Chondrocyte (in vitro differentiated cells): ENCODE measurements around the gene BET1. TPM values are rescaled to one million over a fixed set of nuclear protein-coding genes. Genes with fewer than 3 reads are reported as not detected.

Experiments
- DNase-seq: peaks from one replicate; pipeline ENCODE4 v3.0.0; 2021; ENCODE audit warnings: mixed read lengths, low spot score
- H3K27ac Mint-ChIP-seq: one replicate; pipeline ENCODE4 v1.8.0; 2021; ENCODE audit warnings: mild to moderate bottlenecking, moderate library complexity, mixed read lengths; ENCODE audit not compliant: unreplicated experiment
- H3K27me3 Mint-ChIP-seq: 2 replicates; pipeline ENCODE4 v1.8.0; 2021; ENCODE audit warnings: low read depth, mixed read lengths
- H3K36me3 Mint-ChIP-seq: 2 replicates; pipeline ENCODE4 v1.8.0; 2021; ENCODE audit warnings: low read depth, mixed read lengths
- H3K4me1 Mint-ChIP-seq: 2 replicates; pipeline ENCODE4 v1.8.0; 2021; ENCODE audit warnings: low read depth, mild to moderate bottlenecking, mixed read lengths
- H3K4me3 Mint-ChIP-seq: one replicate; pipeline ENCODE4 v1.8.0; 2021; ENCODE audit warnings: mild to moderate bottlenecking, moderate library complexity, mixed read lengths; ENCODE audit not compliant: unreplicated experiment
- H3K9me3 Mint-ChIP-seq: 2 replicates; pipeline ENCODE4 v1.8.0; 2021; ENCODE audit warnings: low read depth, mixed read lengths
- CTCF ChIP-seq: fragments of 200-600 bp; sonication (generic); IDR thresholded peaks from 2 replicates; pipeline ENCODE4 v1.5.0; 2021; ENCODE audit warnings: antibody characterized with exemption, mild to moderate bottlenecking, moderate library complexity
- total RNA-seq: library from RNA; stranded (reverse); gene quantifications from 3 replicates; pipeline ENCODE4 v1.2.1, GENCODE V29; 2021

Gene BET1
- total RNA-seq, 1 donor from 2014 or later = 28.4 TPM

GRCh38 chr7:93977211-93977950 is 26.8 kb downstream of the BET1 start:
- Mint-ChIP-seq H3K36me3 (no peaks in the 10 kb centered on the region), H3K9me3 (no peaks in the 10 kb centered on the region), H3K4me1 (peaks cover 11% of the 10 kb centered on the region), H3K27me3 (no peaks in the 10 kb centered on the region), H3K4me3 (no peak overlapping the region), H3K27ac (no peak overlapping the region)
- DNase-seq = no peak
- TF ChIP-seq CTCF = no peak

GRCh38 chr7:93973134-93973533 is 31.0 kb downstream of the BET1 start:
- Mint-ChIP-seq H3K27me3 (no peaks in the 10 kb centered on the region), H3K36me3 (no peaks in the 10 kb centered on the region), H3K9me3 (no peaks in the 10 kb centered on the region), H3K4me1 (no peaks in the 10 kb centered on the region), H3K4me3 (no peak overlapping the region), H3K27ac (no peak overlapping the region)
- TF ChIP-seq CTCF = no peak
- no peak for DNase-seq

GRCh38 chr7:93972029-93972725 is 32.0 kb downstream of the BET1 start:
- Mint-ChIP-seq H3K9me3 (no peaks in the 10 kb centered on the region), H3K4me1 (no peaks in the 10 kb centered on the region), H3K36me3 (no peaks in the 10 kb centered on the region), H3K4me3 (no peak overlapping the region), H3K27ac (no peak overlapping the region), H3K27me3 (no peaks in the 10 kb centered on the region)
- no peak for TF ChIP-seq CTCF
- no peak for DNase-seq

DNA sequence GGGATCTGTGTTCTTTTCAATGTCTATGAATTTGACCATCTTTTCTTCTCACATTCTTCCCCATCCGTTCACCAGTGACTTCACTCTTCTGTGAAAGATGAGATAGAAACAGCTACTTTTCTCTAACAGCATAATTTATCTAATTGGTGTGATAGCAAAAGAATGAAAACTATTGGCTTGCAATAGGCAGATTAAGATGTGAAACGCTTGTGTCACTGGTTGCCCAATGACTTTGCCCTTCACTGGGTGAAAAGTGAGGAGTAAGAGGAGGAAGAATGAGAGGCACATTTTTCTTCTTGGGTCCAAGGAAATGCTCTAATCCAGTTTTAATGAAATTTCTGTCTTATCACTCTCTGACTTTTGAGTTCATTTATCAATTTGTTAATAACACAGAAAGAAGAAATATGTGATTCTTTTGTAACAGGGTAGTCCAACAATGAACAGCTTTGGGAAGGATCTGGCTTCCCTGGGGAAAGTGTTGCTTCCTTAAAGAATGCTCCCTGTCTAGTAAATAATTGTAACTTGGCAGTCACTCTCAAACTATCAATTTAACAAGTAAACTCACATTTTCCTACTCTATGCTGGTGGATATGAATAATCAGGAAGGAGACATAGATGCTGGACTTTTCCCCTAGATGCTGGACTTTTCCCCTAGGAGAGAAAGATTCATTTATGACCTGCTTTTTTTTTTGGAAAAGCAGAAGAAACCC is 35.1 kb downstream of the BET1 start:
- Mint-ChIP-seq H3K4me3 (no peak overlapping the region), H3K27ac (no peak overlapping the region), H3K4me1 (no peaks in the 10 kb centered on the region), H3K9me3 (no peaks in the 10 kb centered on the region), H3K36me3 (no peaks in the 10 kb centered on the region), H3K27me3 (no peaks in the 10 kb centered on the region)
- no peak for TF ChIP-seq CTCF
- DNase-seq = no peak

- DNase-seq = no peak
- no peaks in the 10 kb centered on the region for H3K4me1 Mint-ChIP-seq
- TF ChIP-seq CTCF = no peak
- no peak overlapping the region for H3K4me3 Mint-ChIP-seq
- no peaks in the 10 kb centered on the region for H3K9me3 Mint-ChIP-seq
- no peak overlapping the region for H3K27ac Mint-ChIP-seq
- H3K36me3 Mint-ChIP-seq = no peaks in the 10 kb centered on the region
- no peaks in the 10 kb centered on the region for H3K27me3 Mint-ChIP-seq
Observed at GRCh38 chr7:93964813-93965212, 39.3 kb downstream of the BET1 start.
